HG03469 (cell line): ENCODE results near the gene C1orf167.

ENCODE experiments used
- ATAC-seq: cut with Tn5 transposase; IDR thresholded peaks from one replicate; pipeline ENCODE4 v1.9.1; 2021; ENCODE audit warnings: mild to moderate bottlenecking, moderate library complexity, moderate number of reproducible peaks; ENCODE audit not compliant: unreplicated experiment

The C1orf167 gene

GRCh38 chr1:11736746-11737639, 25.0 kb upstream of the C1orf167 start:
- no peak for ATAC-seq

GRCh38 chr1:11738096-11738495, 23.9 kb upstream of the C1orf167 start:
- ATAC-seq, result no peak

- ATAC-seq, result no peak
Measured at GRCh38 chr1:11738783-11739182, 23.2 kb upstream of the C1orf167 start.

GRCh38 chr1:11740258-11741192, 21.5 kb upstream of the C1orf167 start:
- no peak for ATAC-seq

- no peak for ATAC-seq
Measured at GRCh38 chr1:11741482-11741881, 20.5 kb upstream of the C1orf167 start.

GRCh38 chr1:11741919-11742558, 20.0 kb upstream of the C1orf167 start:
- ATAC-seq, result no peak

- no peak for ATAC-seq
Measured at GRCh38 chr1:11744287-11744686, 17.7 kb upstream of the C1orf167 start.

- ATAC-seq, result no peak
Measured at GRCh38 chr1:11746092-11746491, 15.9 kb upstream of the C1orf167 start.

- ATAC-seq, result no peak
Measured at GRCh38 chr1:11746795-11747487, 15.1 kb upstream of the C1orf167 start.

GRCh38 chr1:11748294-11749202, 13.4 kb upstream of the C1orf167 start:
- no peak for ATAC-seq

GRCh38 chr1:11749203-11749689, 12.7 kb upstream of the C1orf167 start:
- no peak for ATAC-seq

GRCh38 chr1:11749996-11750395, 12.0 kb upstream of the C1orf167 start:
- ATAC-seq, result no peak

- ATAC-seq, result no peak
Measured at GRCh38 chr1:11751087-11751486, 10.9 kb upstream of the C1orf167 start.

- no peak for ATAC-seq
Measured at GRCh38 chr1:11752359-11753088, 9.5 kb upstream of the C1orf167 start.

GRCh38 chr1:11753555-11754208, 8.3 kb upstream of the C1orf167 start:
- no peak for ATAC-seq

- ATAC-seq, result no peak
Measured at GRCh38 chr1:11757047-11757446, 4.9 kb upstream of the C1orf167 start.

GRCh38 chr1:11759791-11760190, 2.2 kb upstream of the C1orf167 start:
- no peak for ATAC-seq

GRCh38 chr1:11761285-11761684, 708 bp upstream of the C1orf167 start:
- ATAC-seq, result no peak
